HL-60 (cell line): ENCODE results near the gene MPRIP.

Experiments
- GABPA ChIP-seq: IDR thresholded peaks from 2 replicates; pipeline ENCODE4 v1.6.1; 2012; ENCODE audit warnings: low read depth
- POLR2AphosphoS5 ChIP-seq: IDR thresholded peaks from 2 replicates; pipeline ENCODE4 v1.6.1; 2012; ENCODE audit warnings: low read depth
- REST ChIP-seq: IDR thresholded peaks from 2 replicates; pipeline ENCODE4 v1.6.1; 2012; ENCODE audit warnings: low read depth; ENCODE audit not compliant: insufficient replicate concordance
- SPI1 ChIP-seq: IDR thresholded peaks from 2 replicates; pipeline ENCODE4 v1.6.1; 2012; ENCODE audit warnings: low read depth, mild to moderate bottlenecking, borderline replicate concordance
- TF ChIP-seq, protein P1 (sequence below): IDR thresholded peaks from one replicate; pipeline ENCODE4 v1.5.1; 2011; ENCODE audit warnings: low read length, control low read depth, inconsistent platforms; ENCODE audit not compliant: insufficient read depth

DNA sequence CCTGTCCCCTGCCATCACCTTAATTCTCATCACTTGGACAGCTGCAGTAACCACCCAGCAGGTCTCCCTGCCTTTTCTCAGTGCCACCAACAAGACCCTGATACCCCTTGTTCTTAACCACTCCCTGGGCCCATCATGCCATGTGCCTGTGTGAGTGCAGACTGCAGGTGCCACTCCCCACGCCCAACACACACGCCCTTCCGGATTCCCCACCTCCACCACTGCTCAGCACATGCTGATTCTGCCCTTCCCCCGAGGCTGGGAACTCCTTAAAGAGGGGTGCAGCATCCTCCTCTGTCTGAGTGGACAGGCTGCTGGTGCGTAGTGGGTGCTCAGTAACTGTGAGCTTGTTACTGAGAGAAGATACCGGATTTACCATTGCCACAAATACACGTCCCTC, 111.5 kb downstream of the MPRIP start:
- TF ChIP-seq POLR2AphosphoS5 (no peak), GABPA (no peak), REST (no peak), SPI1 (no peak)
- TF ChIP-seq, protein P1, sequence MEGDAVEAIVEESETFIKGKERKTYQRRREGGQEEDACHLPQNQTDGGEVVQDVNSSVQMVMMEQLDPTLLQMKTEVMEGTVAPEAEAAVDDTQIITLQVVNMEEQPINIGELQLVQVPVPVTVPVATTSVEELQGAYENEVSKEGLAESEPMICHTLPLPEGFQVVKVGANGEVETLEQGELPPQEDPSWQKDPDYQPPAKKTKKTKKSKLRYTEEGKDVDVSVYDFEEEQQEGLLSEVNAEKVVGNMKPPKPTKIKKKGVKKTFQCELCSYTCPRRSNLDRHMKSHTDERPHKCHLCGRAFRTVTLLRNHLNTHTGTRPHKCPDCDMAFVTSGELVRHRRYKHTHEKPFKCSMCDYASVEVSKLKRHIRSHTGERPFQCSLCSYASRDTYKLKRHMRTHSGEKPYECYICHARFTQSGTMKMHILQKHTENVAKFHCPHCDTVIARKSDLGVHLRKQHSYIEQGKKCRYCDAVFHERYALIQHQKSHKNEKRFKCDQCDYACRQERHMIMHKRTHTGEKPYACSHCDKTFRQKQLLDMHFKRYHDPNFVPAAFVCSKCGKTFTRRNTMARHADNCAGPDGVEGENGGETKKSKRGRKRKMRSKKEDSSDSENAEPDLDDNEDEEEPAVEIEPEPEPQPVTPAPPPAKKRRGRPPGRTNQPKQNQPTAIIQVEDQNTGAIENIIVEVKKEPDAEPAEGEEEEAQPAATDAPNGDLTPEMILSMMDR: no peak
